Fibroblast of lung (primary cell): ENCODE results near the gene ZMYM4. TPM values are rescaled to one million over a fixed set of nuclear protein-coding genes. Genes with fewer than 3 reads are reported as not detected.

Experiments
- DNase-seq, 2 donors: peaks; one replicate each; pipeline versions ENCODE4 v3.0.0 to v3.0.0-alpha.2; 2010; ENCODE audit warnings: low read depth in 2 of 2
- H2AFZ ChIP-seq: 2 replicates; pipeline ENCODE4 v1.5.1; 2012; ENCODE audit warnings: low read length, control low read depth, inconsistent platforms
- H3K27ac ChIP-seq: 2 replicates; pipeline ENCODE4 v1.5.1; 2011; ENCODE audit warnings: low read length, control low read depth; ENCODE audit not compliant: insufficient read depth
- H3K27me3 ChIP-seq: 2 replicates; pipeline ENCODE4 v1.5.1; 2011; ENCODE audit warnings: mild to moderate bottlenecking, low read length; ENCODE audit not compliant: control insufficient read depth, insufficient read depth
- H3K36me3 ChIP-seq: 2 replicates; pipeline ENCODE4 v1.5.1; 2011; ENCODE audit warnings: low read length; ENCODE audit not compliant: control insufficient read depth, insufficient read depth
- H3K4me1 ChIP-seq: 2 replicates; pipeline ENCODE4 v1.5.1; 2011; ENCODE audit warnings: low read length; ENCODE audit not compliant: control insufficient read depth, insufficient read depth; ENCODE audit errors: extremely low read depth
- H3K4me2 ChIP-seq: 2 replicates; pipeline ENCODE4 v1.5.1; 2011; ENCODE audit warnings: low read length, control low read depth; ENCODE audit not compliant: insufficient read depth; ENCODE audit errors: extremely low read depth
- H3K4me3 ChIP-seq, 4 experiments: fragments of 200-600 bp in 1 of 4; sonication (generic) in 1 of 4; replicated peaks in 1 of 4; 2 replicates each; pipeline ENCODE4 v1.5.1; 2011 to 2016; ENCODE audit warnings: low read length in 4 of 4, low read depth in 3 of 4, mild to moderate bottlenecking in 3 of 4, control low read depth in 2 of 4, inconsistent platforms in 1 of 4, mixed read lengths in 1 of 4; ENCODE audit not compliant: insufficient read depth in 1 of 4; ENCODE audit errors: control extremely low read depth in 1 of 4
- H3K79me2 ChIP-seq: 2 replicates; pipeline ENCODE4 v1.5.1; 2012; ENCODE audit warnings: mild to moderate bottlenecking, low read length, inconsistent platforms; ENCODE audit not compliant: control insufficient read depth, insufficient read depth
- H3K9ac ChIP-seq: 2 replicates; pipeline ENCODE4 v1.5.1; 2011; ENCODE audit warnings: mild to moderate bottlenecking, low read length, control low read depth; ENCODE audit not compliant: insufficient read depth
- H3K9me3 ChIP-seq: 2 replicates; pipeline ENCODE4 v1.5.1; 2012; ENCODE audit warnings: low read depth, low read length; ENCODE audit not compliant: control insufficient read depth, insufficient read depth
- H4K20me1 ChIP-seq: 2 replicates; pipeline ENCODE4 v1.5.1; 2011; ENCODE audit warnings: low read length; ENCODE audit not compliant: control insufficient read depth, insufficient read depth; ENCODE audit errors: extremely low read depth
- EZH2 ChIP-seq: IDR thresholded peaks from 2 replicates; pipeline ENCODE4 v1.5.1; 2012; ENCODE audit warnings: low read length, control low read depth, mild to moderate bottlenecking; ENCODE audit errors: missing control alignments
- polyA plus RNA-seq, 2 donors: library from polyadenylated mRNA; depleted of rRNA in 1 of 2; stranded (reverse) in 1 of 2; unstranded in 1 of 2; fragments of >200 nt; gene quantifications; 2 replicates each; pipeline ENCODE4 v1.2.1, GENCODE V29; 2011 to 2012; ENCODE audit warnings: missing spikeins in 1 of 2
- total RNA-seq: library from RNA; depleted of rRNA; stranded (reverse); fragments of >200 nt; gene quantifications from 2 replicates; pipeline ENCODE4 v1.2.1, GENCODE V29; 2014
- TF ChIP-seq, protein P1 (sequence below), 2 donors: IDR thresholded peaks in 1 of 2; conservative IDR thresholded peaks in 1 of 2; 1 replicate in 1 of 2; 2 replicates in 1 of 2; pipeline ENCODE4 v1.5.1; 2011 to 2012; ENCODE audit warnings: low read length in 2 of 2, control low read depth in 1 of 2, inconsistent platforms in 1 of 2, low read depth in 1 of 2, mild to moderate bottlenecking in 1 of 2

Gene ZMYM4
- total and polyA plus RNA-seq, 2 donors (not counting 1 experiment from before 2014, with no cell fraction given), result 40.5 to 54.1 TPM

GRCh38 chr1:35433714-35434113 lies 165.2 kb downstream of the ZMYM4 start:
- H3K36me3 ChIP-seq, result peaks cover 9% of the 10 kb centered on the region
- H3K27ac ChIP-seq, result no peak overlapping the region
- no peak for TF ChIP-seq EZH2
- TF ChIP-seq, protein P1, sequence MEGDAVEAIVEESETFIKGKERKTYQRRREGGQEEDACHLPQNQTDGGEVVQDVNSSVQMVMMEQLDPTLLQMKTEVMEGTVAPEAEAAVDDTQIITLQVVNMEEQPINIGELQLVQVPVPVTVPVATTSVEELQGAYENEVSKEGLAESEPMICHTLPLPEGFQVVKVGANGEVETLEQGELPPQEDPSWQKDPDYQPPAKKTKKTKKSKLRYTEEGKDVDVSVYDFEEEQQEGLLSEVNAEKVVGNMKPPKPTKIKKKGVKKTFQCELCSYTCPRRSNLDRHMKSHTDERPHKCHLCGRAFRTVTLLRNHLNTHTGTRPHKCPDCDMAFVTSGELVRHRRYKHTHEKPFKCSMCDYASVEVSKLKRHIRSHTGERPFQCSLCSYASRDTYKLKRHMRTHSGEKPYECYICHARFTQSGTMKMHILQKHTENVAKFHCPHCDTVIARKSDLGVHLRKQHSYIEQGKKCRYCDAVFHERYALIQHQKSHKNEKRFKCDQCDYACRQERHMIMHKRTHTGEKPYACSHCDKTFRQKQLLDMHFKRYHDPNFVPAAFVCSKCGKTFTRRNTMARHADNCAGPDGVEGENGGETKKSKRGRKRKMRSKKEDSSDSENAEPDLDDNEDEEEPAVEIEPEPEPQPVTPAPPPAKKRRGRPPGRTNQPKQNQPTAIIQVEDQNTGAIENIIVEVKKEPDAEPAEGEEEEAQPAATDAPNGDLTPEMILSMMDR (conservative IDR thresholded peaks at IDR 0.05 in 1 of 2, IDR thresholded peaks at IDR 0.05 in 1 of 2; ENCODE audit: low read depth in 1 of 2, low read length in 2 of 2), result no peak
- H2AFZ ChIP-seq, result no peak overlapping the region
- H4K20me1 ChIP-seq, result no peaks in the 10 kb centered on the region
- H3K4me3 ChIP-seq, result no peak overlapping the region
- no peak overlapping the region for H3K4me2 ChIP-seq
- H3K9ac ChIP-seq, result no peak overlapping the region
- H3K79me2 ChIP-seq, result no peaks in the 10 kb centered on the region
- no peaks in the 10 kb centered on the region for H3K9me3 ChIP-seq
- DNase-seq, result no peak
- H3K27me3 ChIP-seq, result no peaks in the 10 kb centered on the region
- no peaks in the 10 kb centered on the region for H3K4me1 ChIP-seq

DNA sequence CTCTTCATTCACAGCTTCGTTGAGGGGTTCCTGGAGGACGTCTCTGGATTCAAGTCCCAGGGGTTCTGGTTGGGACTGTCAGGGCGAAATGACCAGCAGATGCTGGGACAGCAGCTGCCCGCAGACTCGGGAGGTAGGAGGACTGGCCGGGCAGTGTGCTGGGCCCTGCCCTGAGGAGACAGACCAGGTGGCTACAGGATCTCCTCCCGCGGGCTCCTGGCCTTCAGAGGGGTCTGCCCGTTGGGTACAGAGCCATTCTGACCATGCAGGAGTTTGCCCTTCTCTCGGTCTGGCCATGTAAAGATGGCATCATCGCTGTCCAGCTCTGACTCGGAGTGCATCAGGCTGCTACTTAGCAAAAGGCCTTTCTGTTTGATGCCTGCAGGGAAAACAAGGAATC lies 166.2 kb downstream of the ZMYM4 start:
- H3K27ac ChIP-seq, result no peak overlapping the region
- H2AFZ ChIP-seq, result no peak overlapping the region
- H3K27me3 ChIP-seq, result no peaks in the 10 kb centered on the region
- no peak overlapping the region for H3K4me3 ChIP-seq
- H3K79me2 ChIP-seq, result no peaks in the 10 kb centered on the region
- DNase-seq, result no peak
- H3K4me2 ChIP-seq, result no peak overlapping the region
- H3K4me1 ChIP-seq, result no peaks in the 10 kb centered on the region
- TF ChIP-seq EZH2, result no peak
- TF ChIP-seq, protein P1 (conservative IDR thresholded peaks at IDR 0.05 in 1 of 2, IDR thresholded peaks at IDR 0.05 in 1 of 2; ENCODE audit: low read depth in 1 of 2, low read length in 2 of 2), result no peak
- H3K9me3 ChIP-seq, result no peaks in the 10 kb centered on the region
- H3K36me3 ChIP-seq, result peaks cover 11% of the 10 kb centered on the region
- no peaks in the 10 kb centered on the region for H4K20me1 ChIP-seq
- no peak overlapping the region for H3K9ac ChIP-seq

DNA sequence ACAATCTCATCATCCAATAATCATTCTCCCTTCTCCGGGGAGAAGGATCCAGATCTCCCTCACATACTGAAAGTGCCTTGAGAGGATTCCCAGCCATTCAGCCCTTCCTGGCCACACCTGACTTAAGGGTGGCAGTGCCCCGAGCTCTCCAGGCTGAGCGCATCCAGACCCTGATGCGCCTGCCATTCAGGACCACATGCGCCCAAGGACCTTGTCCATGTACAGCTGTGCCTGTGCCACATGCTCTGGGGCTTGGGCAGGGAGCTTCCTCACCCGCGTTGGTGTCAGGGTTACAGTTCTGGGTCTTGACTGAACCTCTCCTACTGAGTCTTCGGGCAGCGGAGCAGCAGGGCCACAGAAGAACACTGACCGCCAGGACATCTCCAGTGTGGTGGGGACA lies 167.6 kb downstream of the ZMYM4 start:
- no peak for DNase-seq
- no peak overlapping the region for H3K4me3 ChIP-seq
- H3K4me2 ChIP-seq, result no peak overlapping the region
- H3K27me3 ChIP-seq, result no peaks in the 10 kb centered on the region
- no peak for TF ChIP-seq EZH2
- TF ChIP-seq, protein P1 (conservative IDR thresholded peaks at IDR 0.05 in 1 of 2, IDR thresholded peaks at IDR 0.05 in 1 of 2; ENCODE audit: low read depth in 1 of 2, low read length in 2 of 2), result no peak
- no peaks in the 10 kb centered on the region for H4K20me1 ChIP-seq
- no peak overlapping the region for H3K9ac ChIP-seq
- H3K79me2 ChIP-seq, result no peaks in the 10 kb centered on the region
- H3K27ac ChIP-seq, result no peak overlapping the region
- H3K4me1 ChIP-seq, result no peaks in the 10 kb centered on the region
- no peak overlapping the region for H2AFZ ChIP-seq
- H3K36me3 ChIP-seq, result peaks cover 12% of the 10 kb centered on the region
- H3K9me3 ChIP-seq, result no peaks in the 10 kb centered on the region
